Gastrocnemius medialis (tissue), 4 donors: ENCODE results near the gene MYL7.

Experiments
- CTCF ChIP-seq, 5 experiments: fragments of 450-650 bp in 3 of 5; fragments of 200-600 bp in 2 of 5; sonication (generic) in 2 of 5; IDR thresholded peaks in 4 of 5; conservative IDR thresholded peaks in 1 of 5; 1 replicate in 4 of 5; 2 replicates in 1 of 5; pipeline ENCODE4 v1.5.1; 2016 to 2019; ENCODE audit warnings: antibody characterized with exemption in 5 of 5, mild to moderate bottlenecking in 3 of 5, moderate library complexity in 3 of 5
- POLR2A ChIP-seq, 2 donors: fragments of 450-650 bp; IDR thresholded peaks; one replicate each; pipeline ENCODE4 v1.6.1; 2017; ENCODE audit warnings: antibody characterized with exemption in 2 of 2, mild to moderate bottlenecking in 2 of 2, moderate library complexity in 2 of 2

- TF ChIP-seq CTCF (IDR thresholded peaks at IDR 0.05 in 4 of 5, conservative IDR thresholded peaks at IDR 0.05 in 1 of 5) (no peak), POLR2A (IDR thresholded peaks at IDR 0.05) (no peak)
Measured at GRCh38 chr7:44124822-44125202, 16.3 kb downstream of the MYL7 start.
